Mucosa of rectum (tissue), 2 donors: ENCODE results near the gene LETMD1.

Source experiments
- H3K27ac ChIP-seq, 2 donors: one replicate each; pipeline ENCODE4 v1.7.0; 2013; ENCODE audit warnings: inconsistent platforms in 2 of 2, low read depth in 2 of 2, low read length in 2 of 2
- H3K27me3 ChIP-seq, 2 donors: one replicate each; pipeline ENCODE4 v1.7.0; 2013; ENCODE audit warnings: low read length in 2 of 2; ENCODE audit not compliant: control insufficient read depth in 2 of 2, insufficient read depth in 2 of 2
- H3K36me3 ChIP-seq, 2 donors: one replicate each; pipeline ENCODE4 v1.7.0; 2013; ENCODE audit warnings: low read length in 2 of 2; ENCODE audit not compliant: control insufficient read depth in 2 of 2, insufficient read depth in 2 of 2
- H3K4me1 ChIP-seq, 2 donors: one replicate each; pipeline ENCODE4 v1.7.0; 2013; ENCODE audit warnings: low read length in 2 of 2, mild to moderate bottlenecking in 1 of 2; ENCODE audit not compliant: control insufficient read depth in 2 of 2, insufficient read depth in 2 of 2
- H3K4me3 ChIP-seq, 2 donors: one replicate each; pipeline ENCODE4 v1.7.0; 2013; ENCODE audit warnings: low read length in 2 of 2
- H3K9ac ChIP-seq, 2 donors: one replicate each; pipeline ENCODE4 v1.7.0; 2013; ENCODE audit warnings: low read length in 2 of 2, low read depth in 1 of 2, mild to moderate bottlenecking in 1 of 2
- H3K9me3 ChIP-seq, 2 donors: one replicate each; pipeline ENCODE4 v1.7.0; 2013; ENCODE audit warnings: low read length in 2 of 2; ENCODE audit not compliant: control insufficient read depth in 2 of 2
- donor health status: healthy.
- donor health status: Normal muscosa, but diverticular disease.

Gene LETMD1

DNA sequence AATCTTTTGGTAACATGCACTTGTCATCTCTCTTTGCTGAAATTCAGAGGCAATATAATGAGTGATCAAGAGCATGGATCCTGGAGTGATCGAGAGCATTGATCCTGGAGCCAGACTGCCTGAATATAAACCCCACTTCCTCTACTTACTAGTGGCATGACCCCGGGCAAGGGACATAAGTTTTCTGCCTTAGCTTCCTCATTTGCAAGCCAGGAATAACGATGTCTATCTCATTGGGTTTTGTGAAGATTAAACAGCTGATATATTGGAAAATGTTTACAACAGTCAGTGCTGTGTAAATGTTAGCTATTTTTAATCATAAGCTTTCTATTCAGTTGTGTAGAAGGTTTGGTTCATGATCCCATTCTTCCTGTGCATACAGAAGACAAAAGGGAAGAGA lies 37.6 kb downstream of the LETMD1 start:
- no peak overlapping the region for H3K4me3 ChIP-seq

DNA sequence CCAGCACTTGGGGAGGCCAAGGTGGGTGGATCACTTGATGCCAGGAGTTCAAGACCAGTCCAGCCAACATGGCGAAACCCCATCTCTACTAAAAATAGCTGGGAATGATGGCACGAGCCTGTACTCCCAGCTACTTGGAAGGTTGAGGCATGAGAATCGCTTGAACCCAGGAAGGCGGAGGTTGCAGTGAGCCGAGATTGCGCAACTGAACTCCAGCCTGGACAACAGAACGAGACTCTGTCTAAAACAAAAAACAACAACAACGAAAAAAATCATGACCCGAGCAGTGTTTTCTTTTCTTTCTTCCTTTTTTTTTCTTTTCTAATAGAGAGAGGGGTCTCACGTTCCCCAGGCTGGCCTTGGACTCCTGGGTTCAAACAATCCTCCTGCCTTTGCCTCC lies 38.8 kb downstream of the LETMD1 start:
- H3K27ac ChIP-seq = no peak overlapping the region
- H3K36me3 ChIP-seq = no peaks in the 10 kb centered on the region
- no peak overlapping the region for H3K4me3 ChIP-seq
- H3K4me1 ChIP-seq = peaks cover 4 to 13% of the 10 kb centered on the region in 2 donors
- H3K27me3 ChIP-seq = no peaks in the 10 kb centered on the region
- no peaks in the 10 kb centered on the region for H3K9me3 ChIP-seq
- H3K9ac ChIP-seq = no peak overlapping the region

More for the DNA sequence above, 37.6 kb downstream of the LETMD1 start:
- H3K27ac ChIP-seq = no peak overlapping the region
- H3K27me3 ChIP-seq = no peaks in the 10 kb centered on the region
- H3K9me3 ChIP-seq = no peaks in the 10 kb centered on the region
- no peak overlapping the region for H3K9ac ChIP-seq
- H3K36me3 ChIP-seq = no peaks in the 10 kb centered on the region
- H3K4me1 ChIP-seq = peaks cover 4 to 15% of the 10 kb centered on the region in 2 donors

DNA sequence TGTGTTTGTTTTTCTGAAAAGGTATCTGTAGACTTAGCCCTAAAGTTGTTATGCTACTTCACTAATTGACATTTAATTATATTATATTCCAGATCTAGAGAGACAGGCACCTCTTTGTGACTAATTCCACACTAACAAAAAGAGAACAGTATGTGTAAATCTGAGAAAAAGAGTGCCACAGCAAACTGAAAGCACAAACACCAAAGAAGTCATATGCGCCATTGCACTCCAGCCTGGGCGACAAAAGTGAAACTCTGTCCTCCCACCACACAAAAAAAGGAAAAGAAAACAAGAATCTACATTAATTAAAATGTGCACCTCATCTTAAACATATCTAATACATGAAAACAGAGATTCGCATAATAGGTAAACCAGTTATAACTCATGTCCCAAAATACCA lies 39.7 kb downstream of the LETMD1 start:
- H3K4me3 ChIP-seq = no peak overlapping the region
- peaks cover 0 to 6% of the 10 kb centered on the region in 2 donors for H3K4me1 ChIP-seq
- no peaks in the 10 kb centered on the region for H3K9me3 ChIP-seq
- no peaks in the 10 kb centered on the region for H3K36me3 ChIP-seq
- H3K27ac ChIP-seq = no peak overlapping the region
- H3K27me3 ChIP-seq = no peaks in the 10 kb centered on the region
- H3K9ac ChIP-seq = no peak overlapping the region

DNA sequence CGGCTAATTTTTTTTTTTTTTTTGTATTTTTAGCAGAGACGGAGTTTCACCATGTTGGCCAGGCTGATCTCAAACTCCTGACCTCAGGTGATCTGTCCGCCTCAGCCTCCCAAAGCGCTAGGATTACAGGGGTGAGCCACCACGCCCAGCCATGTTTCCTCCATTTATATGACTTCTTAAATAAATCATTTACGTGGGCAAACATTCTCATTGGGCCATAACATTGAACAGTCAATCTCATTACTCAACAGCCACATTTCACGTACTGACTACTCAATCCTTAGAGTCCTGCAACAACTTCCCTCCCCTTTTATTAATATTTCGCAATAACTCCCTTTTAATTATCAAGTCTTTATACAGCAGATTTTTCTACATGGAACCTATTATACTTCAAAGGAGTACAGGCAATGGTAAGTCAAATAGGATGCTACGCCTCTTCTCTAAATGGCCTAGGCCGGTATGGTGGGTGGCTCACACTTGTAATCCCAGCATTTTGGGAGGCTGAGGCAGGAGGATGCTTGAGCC lies 42.6 kb downstream of the LETMD1 start:
- no peak overlapping the region for H3K9ac ChIP-seq
- no peak overlapping the region for H3K4me3 ChIP-seq
- H3K9me3 ChIP-seq = no peaks in the 10 kb centered on the region
- no peak overlapping the region for H3K27ac ChIP-seq
- no peaks in the 10 kb centered on the region for H3K27me3 ChIP-seq
- peaks cover 0 to 4% of the 10 kb centered on the region in 2 donors for H3K4me1 ChIP-seq
- H3K36me3 ChIP-seq = peaks cover 12 to 21% of the 10 kb centered on the region in 2 donors

DNA sequence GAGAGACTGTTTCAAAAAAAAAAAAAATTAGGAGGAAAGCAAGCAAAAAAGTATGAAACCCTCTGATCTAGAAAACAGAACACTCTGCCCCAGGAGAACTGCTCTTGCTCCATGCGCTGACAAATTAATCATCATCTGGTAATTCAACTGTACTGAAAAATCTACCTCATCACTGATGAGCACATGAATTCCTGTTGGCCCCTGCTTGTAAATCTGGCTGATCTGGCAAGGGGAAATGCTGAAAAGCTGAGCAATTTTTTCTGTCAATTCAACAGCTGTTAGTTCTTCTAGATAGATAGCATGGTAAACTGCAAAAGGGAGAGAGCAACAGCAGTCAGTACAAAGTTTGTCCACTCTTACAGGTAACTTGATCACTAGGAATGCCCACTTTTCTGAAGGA lies 50.5 kb downstream of the LETMD1 start:
- H3K9ac ChIP-seq = no peak overlapping the region
- H3K27me3 ChIP-seq = no peaks in the 10 kb centered on the region
- no peak overlapping the region for H3K27ac ChIP-seq
- H3K36me3 ChIP-seq = peaks cover 60 to 66% of the 10 kb centered on the region in 2 donors
- H3K9me3 ChIP-seq = no peaks in the 10 kb centered on the region
- no peak overlapping the region for H3K4me3 ChIP-seq
- H3K4me1 ChIP-seq = no peaks in the 10 kb centered on the region

DNA sequence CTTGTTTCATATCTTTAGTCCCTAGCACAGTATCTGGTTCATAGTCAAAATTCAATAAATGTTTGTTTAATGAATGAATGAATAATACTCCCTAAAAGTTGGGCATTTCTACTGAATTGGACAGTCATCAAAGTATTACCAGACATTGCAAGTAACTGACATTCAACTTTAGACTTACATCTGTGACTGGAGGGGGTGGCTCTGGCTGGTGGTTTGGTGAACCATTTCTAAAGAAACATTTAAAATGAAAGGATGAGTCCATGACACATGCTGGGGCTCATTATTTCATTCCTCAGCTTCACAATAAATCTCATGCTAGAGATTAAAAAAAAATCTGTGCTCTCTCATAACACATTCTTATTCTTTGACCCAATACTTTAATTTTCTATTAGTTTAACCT lies 55.9 kb downstream of the LETMD1 start:
- no peaks in the 10 kb centered on the region for H3K27me3 ChIP-seq
- peaks cover 53 to 55% of the 10 kb centered on the region in 2 donors for H3K36me3 ChIP-seq
- no peak overlapping the region for H3K27ac ChIP-seq
- H3K9me3 ChIP-seq = no peaks in the 10 kb centered on the region
- no peaks in the 10 kb centered on the region for H3K4me1 ChIP-seq
- no peak overlapping the region for H3K4me3 ChIP-seq
- H3K9ac ChIP-seq = no peak overlapping the region

DNA sequence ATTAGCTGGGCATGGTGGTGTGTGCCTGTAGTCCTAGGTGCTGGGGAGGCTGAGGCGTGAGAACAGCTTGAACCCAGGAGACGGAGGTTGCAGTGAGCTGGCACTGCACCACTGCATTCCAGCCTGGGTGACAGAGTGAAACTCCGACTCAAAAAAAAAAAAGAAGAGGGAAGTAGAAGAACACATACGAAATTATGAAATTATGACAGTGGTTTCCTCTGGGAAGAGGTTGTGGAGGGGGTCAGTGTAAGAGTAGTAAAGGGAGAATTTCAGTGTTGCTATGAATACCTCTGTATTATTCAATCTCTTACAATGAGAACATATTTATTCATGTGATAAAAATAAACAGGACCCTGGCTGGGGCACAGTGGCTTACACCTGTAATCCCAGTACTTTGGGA lies 60.0 kb downstream of the LETMD1 start:
- Histone ChIP-seq H3K4me1 (no peaks in the 10 kb centered on the region), H3K4me3 (no peak overlapping the region), H3K9ac (no peak overlapping the region), H3K9me3 (no peaks in the 10 kb centered on the region), H3K36me3 (peaks cover 31 to 47% of the 10 kb centered on the region in 2 donors), H3K27ac (no peak overlapping the region), H3K27me3 (no peaks in the 10 kb centered on the region)
